Cardiac fibroblast (primary cell): ENCODE data around the gene CLK4.
"Not testable (repeated sequence)": the region's sequence is repeated elsewhere in the genome, so short reads cannot be mapped to it uniquely, and the experiment has no call there.

Experiments
- DNase-seq, 2 donors: peaks; one replicate each; pipeline versions ENCODE4 v3.0.0 to v3.0.0-alpha.2; 2010; ENCODE audit warnings: low read depth in 2 of 2
- H3K4me3 ChIP-seq, 2 donors: replicated peaks in 1 of 2; 1 replicate in 1 of 2; 2 replicates in 1 of 2; pipeline ENCODE4 v1.5.1; 2011; ENCODE audit warnings: low read depth in 2 of 2, low read length in 2 of 2, mild to moderate bottlenecking in 2 of 2, moderate library complexity in 1 of 2
- CTCF ChIP-seq: IDR thresholded peaks from one replicate; pipeline ENCODE4 v1.5.1; 2011; ENCODE audit warnings: low read depth, mild to moderate bottlenecking, low read length, inconsistent platforms

The CLK4 gene

GRCh38 chr5:178589180-178590140 lies 37.4 kb downstream of the CLK4 start:
- TF ChIP-seq CTCF: no peak
- DNase-seq: peak; percentile 20 to 32
- H3K4me3 ChIP-seq: no peak overlapping the region

GRCh38 chr5:178588769-178589168 lies 38.1 kb downstream of the CLK4 start:
- DNase-seq: no peak
- no peak overlapping the region for H3K4me3 ChIP-seq
- no peak for TF ChIP-seq CTCF

GRCh38 chr5:178587763-178588611 lies 38.9 kb downstream of the CLK4 start:
- no peak for TF ChIP-seq CTCF
- no peak overlapping the region for H3K4me3 ChIP-seq
- DNase-seq: no peak

GRCh38 chr5:178586396-178586795 lies 40.5 kb downstream of the CLK4 start:
- TF ChIP-seq CTCF: no peak
- H3K4me3 ChIP-seq: no peak overlapping the region
- no peak for DNase-seq

GRCh38 chr5:178585421-178585820 lies 41.4 kb downstream of the CLK4 start:
- not testable (repeated sequence) for H3K4me3 ChIP-seq, DNase-seq

- no peak for TF ChIP-seq CTCF
- DNase-seq: no peak
- no peak overlapping the region for H3K4me3 ChIP-seq
These were observed 43.6 kb downstream of the CLK4 start for GRCh38 chr5:178583279-178583678.

GRCh38 chr5:178582291-178582690 lies 44.6 kb downstream of the CLK4 start:
- no peak for TF ChIP-seq CTCF
- no peak for DNase-seq
- no peak overlapping the region for H3K4me3 ChIP-seq
